HFFc6 (cell line): ENCODE results near the gene CDK15. TPM values are rescaled to one million over a fixed set of nuclear protein-coding genes. Genes with fewer than 3 reads are reported as not detected.

ENCODE experiments used
- DNase-seq: peaks from one replicate; pipeline ENCODE4 v3.0.0-alpha.2; 2018
- H3K27ac Mint-ChIP-seq: 2 replicates; pipeline ENCODE4 v1.8.0; 2020; ENCODE audit warnings: mild to moderate bottlenecking, mixed read lengths
- H3K27me3 Mint-ChIP-seq: 2 replicates; pipeline ENCODE4 v1.8.0; 2021; ENCODE audit warnings: mild to moderate bottlenecking, moderate library complexity, mixed read lengths; ENCODE audit not compliant: insufficient read depth
- H3K36me3 Mint-ChIP-seq: 2 replicates; pipeline ENCODE4 v1.8.0; 2021; ENCODE audit warnings: low read depth, mixed read lengths
- H3K4me1 Mint-ChIP-seq: 2 replicates; pipeline ENCODE4 v1.8.0; 2020; ENCODE audit warnings: low read depth, mixed read lengths
- H3K4me3 Mint-ChIP-seq: 2 replicates; pipeline ENCODE4 v1.8.0; 2020; ENCODE audit warnings: mild to moderate bottlenecking, moderate library complexity, mixed read lengths
- H3K9me3 Mint-ChIP-seq: 2 replicates; pipeline ENCODE4 v1.8.0; 2020; ENCODE audit warnings: mild to moderate bottlenecking, mixed read lengths
- CTCF ChIP-seq: fragments of 200-600 bp; sonication (generic); IDR thresholded peaks from 2 replicates; pipeline ENCODE4 v1.5.0; 2021; ENCODE audit warnings: antibody characterized with exemption, mild to moderate bottlenecking
- total RNA-seq, 6 experiments: library from RNA; stranded (reverse); fragmentation: NEBNext Ultra II Directional; extraction: Animal tissue kit (Norgen Biotek cat#: 25700); gene quantifications; 2 replicates in 1 of 6; 3 replicates in 5 of 6; pipeline ENCODE4 v1.2.3, GENCODE V29; 2021

CDK15 gene
- total RNA-seq, 6 experiments from 2014 or later: 21.7 to 59.8 (median 49.4) TPM

- Mint-ChIP-seq H3K36me3 (peaks cover 41% of the 10 kb centered on the region), H3K9me3 (no peaks in the 10 kb centered on the region), H3K27me3 (peaks cover 5% of the 10 kb centered on the region; the same call in 1 of the 2 replicates), H3K4me3 (peak overlapping the region; percentile 82), H3K4me1 (peaks cover 82% of the 10 kb centered on the region), H3K27ac (peak overlapping the region; percentile 64)
- no peak for TF ChIP-seq CTCF
- DNase-seq: no peak
These were observed 81.6 kb downstream of the CDK15 start for GRCh38 chr2:201887773-201888425.

GRCh38 chr2:201888426-201888800 lies 82.1 kb downstream of the CDK15 start:
- H3K27me3 Mint-ChIP-seq: peaks cover 5% of the 10 kb centered on the region; the same call in 1 of the 2 replicates
- H3K36me3 Mint-ChIP-seq: peaks cover 41% of the 10 kb centered on the region
- peak overlapping the region; percentile 82 for H3K4me3 Mint-ChIP-seq
- TF ChIP-seq CTCF: no peak
- H3K27ac Mint-ChIP-seq: peak overlapping the region; percentile 64
- H3K4me1 Mint-ChIP-seq: peaks cover 77% of the 10 kb centered on the region
- no peak for DNase-seq
- no peaks in the 10 kb centered on the region for H3K9me3 Mint-ChIP-seq

- H3K4me1 Mint-ChIP-seq: peaks cover 61% of the 10 kb centered on the region
- no peaks in the 10 kb centered on the region for H3K9me3 Mint-ChIP-seq
- peak; percentile 39 for DNase-seq
- H3K36me3 Mint-ChIP-seq: peaks cover 31% of the 10 kb centered on the region
- TF ChIP-seq CTCF: no peak
- H3K27ac Mint-ChIP-seq: peak overlapping the region; percentile 8; the same call in 1 of the 2 replicates
- H3K27me3 Mint-ChIP-seq: peaks cover 5% of the 10 kb centered on the region; the same call in 1 of the 2 replicates
- H3K4me3 Mint-ChIP-seq: no peak overlapping the region; the same call in 1 of the 2 replicates
These were observed 84.1 kb downstream of the CDK15 start for GRCh38 chr2:201890453-201890852.

GRCh38 chr2:201891676-201892075 lies 85.3 kb downstream of the CDK15 start:
- TF ChIP-seq CTCF: no peak
- DNase-seq: no peak
- H3K27me3 Mint-ChIP-seq: no peaks in the 10 kb centered on the region
- H3K4me1 Mint-ChIP-seq: peaks cover 51% of the 10 kb centered on the region
- no peak overlapping the region for H3K27ac Mint-ChIP-seq
- H3K4me3 Mint-ChIP-seq: no peak overlapping the region
- H3K36me3 Mint-ChIP-seq: peaks cover 37% of the 10 kb centered on the region
- H3K9me3 Mint-ChIP-seq: no peaks in the 10 kb centered on the region

- Mint-ChIP-seq H3K4me1 (peaks cover 43% of the 10 kb centered on the region), H3K36me3 (peaks cover 41% of the 10 kb centered on the region), H3K27me3 (no peaks in the 10 kb centered on the region), H3K27ac (no peak overlapping the region), H3K9me3 (no peaks in the 10 kb centered on the region), H3K4me3 (no peak overlapping the region)
- DNase-seq: no peak
- no peak for TF ChIP-seq CTCF
These were observed 86.2 kb downstream of the CDK15 start for GRCh38 chr2:201892516-201892915.
